ENCODE measurements around the gene ANKS1A. TPM values are rescaled to one million over a fixed set of nuclear protein-coding genes. Genes with fewer than 3 reads are reported as not detected.

The ANKS1A gene
- polyA plus RNA-seq, 2 of the 4 experiments (the other 2 are of a cell fraction), result 3.6 to 5.9 TPM

DNA sequence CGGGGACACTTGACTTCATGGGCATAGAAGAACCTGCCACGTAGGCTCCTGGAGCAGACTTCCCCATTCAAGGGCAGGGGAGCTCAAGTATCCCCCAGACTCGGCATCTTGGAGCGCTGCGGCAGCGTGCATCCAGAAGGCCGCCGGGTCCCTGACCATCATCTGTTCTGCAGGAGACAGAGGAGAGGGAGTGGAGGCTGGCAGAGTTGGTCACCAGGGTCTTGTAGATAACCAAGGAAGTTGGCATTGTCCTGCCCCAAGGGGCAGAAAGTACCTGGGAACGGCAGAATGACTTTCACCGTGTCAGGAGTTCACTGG lies 169.3 kb downstream of the ANKS1A start (continued):
- TF ChIP-seq HEYL (CRISPR knock-in tag; IDR thresholded peaks at IDR 0.05), result no peak
- TF ChIP-seq TP53 (CRISPR knock-in tag; IDR thresholded peaks at IDR 0.05), result no peak

DNA sequence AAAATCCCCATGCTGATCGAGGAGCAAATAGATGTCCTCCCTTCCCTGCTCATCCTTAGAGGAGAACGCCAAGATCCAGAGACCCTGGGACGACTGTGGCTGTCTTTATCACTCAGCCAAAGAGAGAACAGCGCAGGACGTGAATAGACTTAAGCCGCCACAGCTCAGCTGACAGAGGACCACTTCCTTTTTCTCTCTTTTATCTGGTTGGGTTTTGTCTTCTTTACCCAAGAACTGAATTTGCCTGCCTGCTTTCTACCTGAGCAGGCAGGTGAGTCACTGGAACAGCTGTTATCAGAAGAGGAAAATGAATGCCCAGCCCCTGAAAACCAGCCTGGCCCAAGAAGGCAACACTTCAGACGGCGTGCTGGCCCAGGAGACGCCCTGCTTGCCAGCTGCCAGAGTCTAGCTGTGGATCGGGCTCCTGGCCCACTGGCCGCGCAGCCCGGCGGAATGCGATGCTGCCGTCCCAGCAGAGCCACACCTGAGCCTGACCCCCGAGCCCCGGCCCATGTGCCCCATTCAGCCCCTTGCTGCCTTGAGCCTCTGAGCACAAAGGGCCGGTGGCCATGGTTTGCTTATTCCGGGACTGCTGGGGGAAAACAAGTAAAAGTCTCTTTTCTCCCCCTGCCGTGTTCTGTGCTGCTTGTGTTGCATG lies 169.9 kb downstream of the ANKS1A start:
- DNase-seq (ENCODE audit: low read depth in 1 of 2, low spot score in 1 of 2), result no peak
- WGBS (ENCODE audit: missing lambda C conversion rate), result 80% methylated on average over 12 of the region's 21 CpGs
- FAIRE-seq, result no peak
- no peak overlapping the region for H3K27ac ChIP-seq
- CTCF ChIA-PET, result interaction anchor here (0.7 kb wide), 1 partner anchor 10 kb away, joined by 3 read pairs; no protein-coding TSS in a partner anchor
- no peak for TF ChIP-seq RARB (CRISPR knock-in tag; IDR thresholded peaks at IDR 0.05)
- TF ChIP-seq KDM5A (IDR thresholded peaks at IDR 0.05), result no peak
- no peak for TF ChIP-seq ZC3H11A (IDR thresholded peaks at IDR 0.05)
- no peak for TF ChIP-seq NPAS2 (CRISPR knock-in tag; IDR thresholded peaks at IDR 0.05; ENCODE audit: borderline replicate concordance)
- TF ChIP-seq KDM1A (IDR thresholded peaks at IDR 0.05; ENCODE audit: low read depth), result no peak
- TF ChIP-seq, protein P1, sequence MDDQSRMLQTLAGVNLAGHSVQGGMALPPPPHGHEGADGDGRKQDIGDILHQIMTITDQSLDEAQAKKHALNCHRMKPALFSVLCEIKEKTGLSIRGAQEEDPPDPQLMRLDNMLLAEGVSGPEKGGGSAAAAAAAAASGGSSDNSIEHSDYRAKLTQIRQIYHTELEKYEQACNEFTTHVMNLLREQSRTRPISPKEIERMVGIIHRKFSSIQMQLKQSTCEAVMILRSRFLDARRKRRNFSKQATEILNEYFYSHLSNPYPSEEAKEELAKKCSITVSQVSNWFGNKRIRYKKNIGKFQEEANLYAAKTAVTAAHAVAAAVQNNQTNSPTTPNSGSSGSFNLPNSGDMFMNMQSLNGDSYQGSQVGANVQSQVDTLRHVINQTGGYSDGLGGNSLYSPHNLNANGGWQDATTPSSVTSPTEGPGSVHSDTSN (IDR thresholded peaks at IDR 0.05), result no peak
- no peak for TF ChIP-seq TP53 (CRISPR knock-in tag; IDR thresholded peaks at IDR 0.05)
- TF ChIP-seq RAD21 (conservative IDR thresholded peaks at IDR 0.05 in 1 of 2, IDR thresholded peaks at IDR 0.05 in 1 of 2), result no peak
- TF ChIP-seq CBX2 (IDR thresholded peaks at IDR 0.05; ENCODE audit: borderline replicate concordance, low read depth), result no peak
- no peak for TF ChIP-seq MAFK (IDR thresholded peaks at IDR 0.05; ENCODE audit: partially characterized antibody)
- no peak for TF ChIP-seq JUN (IDR thresholded peaks at IDR 0.05)
- TF ChIP-seq HOXB5 (CRISPR knock-in tag; IDR thresholded peaks at IDR 0.05), result no peak
- no peak for TF ChIP-seq RCOR1 (IDR thresholded peaks at IDR 0.05; ENCODE audit: low read depth, low read length)
- TF ChIP-seq FOXS1 (CRISPR knock-in tag; IDR thresholded peaks at IDR 0.05), result no peak
- no peak for TF ChIP-seq SREBF2 (IDR thresholded peaks at IDR 0.05)
- no peak for TF ChIP-seq EP300 (IDR thresholded peaks at IDR 0.05)
- no peak for TF ChIP-seq NFE2L2 (conservative IDR thresholded peaks at IDR 0.05; ENCODE audit: low read length)
- TF ChIP-seq CHD2 (IDR thresholded peaks at IDR 0.05; ENCODE audit: low read length, partially characterized antibody), result no peak
- no peak overlapping the region for H3K4me3 ChIP-seq
- H3K9me3 ChIP-seq, result no peaks in the 10 kb centered on the region
- no peak overlapping the region for H3K4me2 ChIP-seq
- POLR2A ChIA-PET, result no interaction called here
- ATAC-seq, result no peak
- no peaks in the 10 kb centered on the region for H3K4me1 ChIP-seq

DNA sequence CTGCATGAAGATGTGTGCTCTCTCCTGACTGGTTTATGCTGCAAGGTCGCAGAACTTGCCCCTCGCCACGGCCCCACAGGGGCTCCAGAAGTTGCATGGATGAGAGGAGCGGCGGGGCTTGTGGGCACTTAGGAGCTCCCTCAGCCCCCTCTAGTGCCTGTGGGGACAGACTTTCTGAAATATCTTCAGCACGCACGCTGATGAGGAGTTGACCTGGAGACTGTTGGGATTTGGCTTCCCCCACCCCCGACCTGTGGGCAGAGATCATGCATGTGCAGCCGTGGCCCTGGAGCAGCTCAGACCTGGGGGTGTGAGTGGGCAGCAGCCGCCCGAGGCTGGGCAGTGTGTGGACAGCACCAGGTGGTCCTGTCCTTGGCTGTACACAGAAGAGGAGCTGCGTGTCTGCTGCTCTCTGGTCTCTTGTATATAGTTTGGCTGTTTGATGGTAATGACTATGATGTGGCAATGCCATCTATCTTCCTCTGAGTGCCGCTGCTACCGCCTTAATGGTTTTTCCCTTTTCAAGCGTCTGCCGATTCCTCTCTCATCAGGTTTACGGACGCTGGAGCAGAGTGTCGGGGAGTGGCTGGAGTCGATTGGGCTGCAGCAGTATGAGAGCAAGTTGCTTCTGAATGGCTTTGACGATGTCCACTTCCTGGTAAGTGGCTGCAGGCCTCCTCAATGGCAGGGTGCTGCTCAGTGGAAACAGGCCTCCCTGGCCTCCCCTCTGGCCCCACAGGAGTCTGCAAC lies 170.7 kb downstream of the ANKS1A start:
- ChIA-PET CTCF (no interaction called here), POLR2A (no interaction called here)
- Histone ChIP-seq H3K4me3 (no peak overlapping the region), H3K4me1 (no peaks in the 10 kb centered on the region), H3K4me2 (no peak overlapping the region), H3K9me3 (no peaks in the 10 kb centered on the region), H3K27ac (no peak overlapping the region)
- TF ChIP-seq BHLHE40 (IDR thresholded peaks at IDR 0.05; ENCODE audit: low read depth, low read length) (no peak), NPAS2 (CRISPR knock-in tag; IDR thresholded peaks at IDR 0.05; ENCODE audit: borderline replicate concordance) (no peak), SREBF2 (IDR thresholded peaks at IDR 0.05) (no peak), NFE2L2 (conservative IDR thresholded peaks at IDR 0.05; ENCODE audit: low read length) (no peak), CHD4 (IDR thresholded peaks at IDR 0.05; ENCODE audit: borderline replicate concordance) (no peak), KDM1A (IDR thresholded peaks at IDR 0.05; ENCODE audit: low read depth) (no peak), HOXB13 (CRISPR knock-in tag; IDR thresholded peaks at IDR 0.05; ENCODE audit: low read depth) (no peak), HOXA7 (CRISPR knock-in tag; IDR thresholded peaks at IDR 0.05) (no peak), POLR2A (IDR thresholded peaks at IDR 0.05; ENCODE audit: low read length) (no peak), FOSL2 (IDR thresholded peaks at IDR 0.05) (no peak), FOSL2 (CRISPR knock-in tag; IDR thresholded peaks at IDR 0.05) (no peak)
- TF ChIP-seq, protein P2, sequence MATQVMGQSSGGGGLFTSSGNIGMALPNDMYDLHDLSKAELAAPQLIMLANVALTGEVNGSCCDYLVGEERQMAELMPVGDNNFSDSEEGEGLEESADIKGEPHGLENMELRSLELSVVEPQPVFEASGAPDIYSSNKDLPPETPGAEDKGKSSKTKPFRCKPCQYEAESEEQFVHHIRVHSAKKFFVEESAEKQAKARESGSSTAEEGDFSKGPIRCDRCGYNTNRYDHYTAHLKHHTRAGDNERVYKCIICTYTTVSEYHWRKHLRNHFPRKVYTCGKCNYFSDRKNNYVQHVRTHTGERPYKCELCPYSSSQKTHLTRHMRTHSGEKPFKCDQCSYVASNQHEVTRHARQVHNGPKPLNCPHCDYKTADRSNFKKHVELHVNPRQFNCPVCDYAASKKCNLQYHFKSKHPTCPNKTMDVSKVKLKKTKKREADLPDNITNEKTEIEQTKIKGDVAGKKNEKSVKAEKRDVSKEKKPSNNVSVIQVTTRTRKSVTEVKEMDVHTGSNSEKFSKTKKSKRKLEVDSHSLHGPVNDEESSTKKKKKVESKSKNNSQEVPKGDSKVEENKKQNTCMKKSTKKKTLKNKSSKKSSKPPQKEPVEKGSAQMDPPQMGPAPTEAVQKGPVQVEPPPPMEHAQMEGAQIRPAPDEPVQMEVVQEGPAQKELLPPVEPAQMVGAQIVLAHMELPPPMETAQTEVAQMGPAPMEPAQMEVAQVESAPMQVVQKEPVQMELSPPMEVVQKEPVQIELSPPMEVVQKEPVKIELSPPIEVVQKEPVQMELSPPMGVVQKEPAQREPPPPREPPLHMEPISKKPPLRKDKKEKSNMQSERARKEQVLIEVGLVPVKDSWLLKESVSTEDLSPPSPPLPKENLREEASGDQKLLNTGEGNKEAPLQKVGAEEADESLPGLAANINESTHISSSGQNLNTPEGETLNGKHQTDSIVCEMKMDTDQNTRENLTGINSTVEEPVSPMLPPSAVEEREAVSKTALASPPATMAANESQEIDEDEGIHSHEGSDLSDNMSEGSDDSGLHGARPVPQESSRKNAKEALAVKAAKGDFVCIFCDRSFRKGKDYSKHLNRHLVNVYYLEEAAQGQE (IDR thresholded peaks at IDR 0.05), result no peak
- TF ChIP-seq, protein P1 (IDR thresholded peaks at IDR 0.05), result no peak
- TF ChIP-seq, protein P3, sequence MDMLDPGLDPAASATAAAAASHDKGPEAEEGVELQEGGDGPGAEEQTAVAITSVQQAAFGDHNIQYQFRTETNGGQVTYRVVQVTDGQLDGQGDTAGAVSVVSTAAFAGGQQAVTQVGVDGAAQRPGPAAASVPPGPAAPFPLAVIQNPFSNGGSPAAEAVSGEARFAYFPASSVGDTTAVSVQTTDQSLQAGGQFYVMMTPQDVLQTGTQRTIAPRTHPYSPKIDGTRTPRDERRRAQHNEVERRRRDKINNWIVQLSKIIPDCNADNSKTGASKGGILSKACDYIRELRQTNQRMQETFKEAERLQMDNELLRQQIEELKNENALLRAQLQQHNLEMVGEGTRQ (IDR thresholded peaks at IDR 0.05), result no peak
- WGBS (ENCODE audit: missing lambda C conversion rate), result 92% methylated on average over 10 of the region's 21 CpGs
- DNase-seq (ENCODE audit: low read depth in 1 of 2, low spot score in 1 of 2) (no peak), FAIRE-seq (no peak), ATAC-seq (no peak)

All from A549 (cell line).